Stimulated activated CD4-positive, alpha-beta T cell treated with anti-CD3 and anti-CD28 coated beads, Interleukin-2, amount 100 ng/mL, for 48 hours (primary cell): ENCODE results near the gene TRIO.

Source experiments
- DNase-seq, 2 donors: peaks; one replicate each; pipeline ENCODE4 v3.0.0-alpha.2; 2020

The TRIO gene

DNA sequence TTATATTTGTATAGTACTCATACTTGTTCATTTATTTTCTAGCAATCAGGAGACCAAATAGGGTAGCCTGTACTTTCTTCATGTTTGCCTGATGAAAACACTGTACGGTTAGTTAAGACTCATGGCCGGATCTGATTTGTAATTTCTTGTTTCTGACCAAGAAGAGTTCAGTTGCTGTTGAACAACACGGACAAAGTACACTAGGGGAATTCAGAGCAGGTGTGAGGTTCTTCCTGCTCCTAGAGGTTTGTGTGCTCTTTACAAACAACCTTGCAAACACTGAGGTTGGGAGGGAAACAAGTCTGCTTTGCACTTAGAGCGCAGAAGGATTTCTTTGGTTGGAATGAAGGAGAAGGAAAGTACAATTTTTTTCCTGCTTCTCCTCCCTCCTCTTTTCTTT, 69.7 kb downstream of the TRIO start:
- no peak for DNase-seq

GRCh38 chr5:14213253-14213652, 70.1 kb downstream of the TRIO start:
- DNase-seq: no peak

- DNase-seq: no peak
These were observed 70.9 kb downstream of the TRIO start for GRCh38 chr5:14213813-14214585.

DNA sequence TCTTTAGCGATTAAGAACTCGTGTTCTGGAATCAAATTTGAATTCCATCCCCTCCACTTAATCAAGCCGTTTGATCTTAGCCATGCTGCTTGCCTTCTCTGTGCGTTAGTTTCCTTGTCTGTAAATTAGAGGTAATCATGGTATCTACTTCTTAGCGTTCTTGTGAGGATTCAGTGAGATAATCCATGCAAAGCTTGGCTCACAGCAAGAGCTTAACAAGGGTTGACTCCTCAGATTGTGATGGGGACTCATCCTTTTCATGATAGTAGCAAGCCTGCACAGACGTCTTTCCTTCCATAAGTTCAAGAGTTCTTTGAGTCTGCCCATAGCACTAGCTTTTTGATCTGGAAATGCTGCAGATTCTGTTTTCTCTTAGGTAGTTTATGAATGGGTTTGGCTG, 72.8 kb downstream of the TRIO start:
- no peak for DNase-seq

DNA sequence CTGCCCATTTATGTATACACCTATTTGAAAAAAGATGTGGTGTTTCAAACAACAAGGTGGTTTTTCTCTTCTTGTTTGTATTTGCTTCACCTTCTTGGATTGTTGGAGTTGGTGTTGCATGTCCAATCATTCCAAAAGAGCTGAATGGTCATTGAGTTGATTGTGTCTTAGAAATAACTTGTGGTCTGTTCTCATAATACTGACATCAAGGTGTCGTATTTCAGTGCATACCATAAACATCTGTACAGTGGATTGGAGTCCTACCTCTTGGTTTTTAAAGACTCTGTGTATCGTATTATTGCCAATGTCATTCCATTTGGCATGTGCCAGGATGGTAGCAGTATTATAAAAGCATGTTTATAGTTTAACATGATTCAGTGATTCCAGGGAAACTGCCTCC, 73.2 kb downstream of the TRIO start:
- DNase-seq: no peak

- DNase-seq: no peak
These were observed 73.8 kb downstream of the TRIO start for GRCh38 chr5:14216902-14217301.

DNA sequence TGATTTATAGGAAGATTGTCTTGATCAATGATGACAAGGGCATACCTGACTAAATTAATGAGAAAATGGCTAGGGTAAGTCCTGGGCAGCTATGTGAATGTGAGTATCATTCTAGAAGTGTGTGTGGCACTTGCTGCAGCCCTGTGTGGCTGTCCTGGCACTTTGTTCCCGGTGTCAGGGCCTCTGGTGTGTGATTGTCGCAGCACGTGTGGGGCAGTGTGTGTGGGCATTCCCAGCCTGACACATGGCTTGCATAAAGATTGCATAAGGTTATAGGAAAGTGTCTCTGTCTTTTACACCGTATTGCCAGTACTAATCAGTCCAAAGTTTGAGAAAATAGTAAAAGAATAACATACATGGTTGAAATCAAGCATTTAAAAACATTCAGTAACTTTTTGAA, 74.4 kb downstream of the TRIO start:
- no peak for DNase-seq

- no peak for DNase-seq
These were observed 74.9 kb downstream of the TRIO start for GRCh38 chr5:14218011-14218410.

DNA sequence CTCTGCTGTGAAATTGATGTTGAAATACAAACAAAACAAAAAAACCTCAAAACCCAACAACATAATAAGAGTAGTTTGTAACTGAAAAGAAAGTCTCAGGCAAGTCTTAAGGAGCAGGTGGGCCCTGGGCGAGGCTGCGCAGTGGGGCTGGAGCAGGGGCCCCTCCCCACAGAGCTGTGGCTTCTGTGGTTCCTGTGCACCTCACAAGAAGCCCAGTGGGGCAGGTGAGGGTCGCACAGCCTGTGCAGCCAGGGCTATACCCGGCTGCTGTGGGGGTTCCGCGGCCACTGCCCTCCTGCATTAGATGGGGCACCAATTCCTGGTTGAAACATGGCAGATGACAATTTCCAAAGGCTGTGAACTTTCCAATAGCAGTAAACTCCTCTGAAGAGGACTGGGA, 75.3 kb downstream of the TRIO start:
- no peak for DNase-seq

- no peak for DNase-seq
These were observed 75.9 kb downstream of the TRIO start for GRCh38 chr5:14218897-14219573.

DNA sequence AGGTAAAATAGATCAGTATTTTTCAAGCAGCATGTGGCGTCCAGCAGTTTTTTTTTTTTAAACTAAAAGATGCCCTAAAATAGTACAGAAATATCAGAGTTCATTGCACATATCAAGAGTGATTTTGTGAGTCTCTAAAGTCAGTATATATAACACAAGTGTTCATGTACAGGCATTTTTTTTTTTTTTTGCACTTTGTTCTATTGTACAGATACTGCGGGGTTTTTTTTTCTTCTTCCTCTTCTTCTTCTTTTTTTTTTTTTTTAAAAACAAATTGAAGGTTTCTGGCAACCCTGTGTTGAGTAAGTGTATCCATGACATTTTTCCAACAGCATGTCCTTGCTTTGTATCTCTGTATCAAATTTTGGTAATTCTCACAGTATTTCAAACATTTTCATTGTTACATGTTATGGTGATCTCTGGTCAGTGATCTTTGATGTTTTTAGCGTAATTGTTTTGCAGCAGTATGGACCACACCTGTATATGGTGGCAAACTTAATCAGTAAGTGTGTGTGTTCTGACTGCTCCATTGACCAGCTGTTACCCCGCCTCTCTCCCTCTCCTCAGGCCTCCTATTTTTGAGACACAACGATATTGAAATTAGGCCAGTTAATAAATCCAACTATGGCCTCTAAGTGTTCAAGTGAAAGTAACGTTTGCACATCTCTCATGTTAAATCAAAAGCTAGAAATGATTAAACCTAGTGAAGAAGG, 76.8 kb downstream of the TRIO start:
- no peak for DNase-seq

DNA sequence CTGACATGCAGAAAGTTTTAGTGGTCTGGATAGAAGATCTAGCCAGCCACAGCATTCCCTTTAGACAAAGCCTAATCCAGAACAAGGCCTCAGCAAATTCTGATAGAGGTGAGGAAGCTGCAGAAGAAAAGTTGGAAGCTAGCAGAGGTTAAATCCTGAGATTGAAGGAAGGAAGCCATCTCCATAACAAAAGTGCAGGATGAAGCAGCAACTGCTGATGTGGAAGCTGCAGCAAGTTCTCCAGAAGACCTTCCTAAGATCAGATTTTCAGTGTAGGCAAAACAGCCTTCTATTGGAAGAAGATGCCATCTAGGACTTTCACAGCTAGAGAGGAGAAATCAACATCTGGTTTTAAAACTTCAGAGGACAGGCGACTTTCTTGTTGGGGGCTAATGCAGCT, 77.5 kb downstream of the TRIO start:
- no peak for DNase-seq

- DNase-seq: no peak
These were observed 78.6 kb downstream of the TRIO start for GRCh38 chr5:14221732-14222131.

GRCh38 chr5:14222206-14222605, 79.1 kb downstream of the TRIO start:
- DNase-seq: no peak

- no peak for DNase-seq
These were observed 80.2 kb downstream of the TRIO start for GRCh38 chr5:14223372-14223771.

GRCh38 chr5:14225173-14225834, 82.2 kb downstream of the TRIO start:
- DNase-seq: no peak

- DNase-seq: no peak
These were observed 83.0 kb downstream of the TRIO start for GRCh38 chr5:14226149-14226548.

- DNase-seq: no peak
These were observed 83.4 kb downstream of the TRIO start for GRCh38 chr5:14226554-14226953.

GRCh38 chr5:14226992-14227391, 83.8 kb downstream of the TRIO start:
- DNase-seq: no peak

DNA sequence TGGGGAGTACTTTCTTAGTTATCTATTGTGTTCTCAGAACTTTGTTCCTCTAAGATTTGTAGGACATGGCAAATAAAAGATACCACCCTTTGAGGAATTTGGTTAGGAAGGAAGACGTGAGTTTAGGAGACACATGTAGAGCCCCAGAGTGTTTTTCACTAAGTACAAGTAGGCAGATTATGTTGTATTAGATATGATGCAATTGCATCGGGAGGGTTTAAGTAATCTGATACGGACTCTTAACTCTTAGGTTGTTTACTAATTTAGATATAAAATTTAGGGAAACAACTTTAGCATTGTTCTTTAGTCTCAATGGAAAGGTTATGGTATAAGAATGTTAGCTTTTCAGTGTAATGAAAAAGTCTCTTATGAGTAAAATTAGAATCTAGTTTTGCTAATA, 84.4 kb downstream of the TRIO start:
- no peak for DNase-seq

- no peak for DNase-seq
These were observed 85.1 kb downstream of the TRIO start for GRCh38 chr5:14228219-14228618.

DNA sequence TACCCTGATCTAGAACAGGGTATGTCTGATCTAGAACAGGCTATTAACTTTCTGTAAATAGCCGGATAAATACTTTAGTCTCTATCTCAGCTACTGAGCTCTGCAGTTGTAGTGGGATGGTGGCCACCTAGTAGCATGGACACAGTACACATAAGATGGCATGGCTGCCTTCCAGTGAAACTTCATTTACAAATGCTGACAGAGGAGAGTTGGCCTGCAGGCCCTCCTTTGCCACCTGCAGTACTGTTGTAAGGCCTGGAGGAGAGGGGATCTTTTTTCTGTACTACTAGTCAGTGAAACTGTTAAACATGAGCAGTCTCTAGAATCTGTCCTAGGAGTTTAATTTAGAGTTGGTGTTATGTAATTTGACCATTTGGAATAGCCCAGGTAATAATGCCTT, 86.0 kb downstream of the TRIO start:
- no peak for DNase-seq

DNA sequence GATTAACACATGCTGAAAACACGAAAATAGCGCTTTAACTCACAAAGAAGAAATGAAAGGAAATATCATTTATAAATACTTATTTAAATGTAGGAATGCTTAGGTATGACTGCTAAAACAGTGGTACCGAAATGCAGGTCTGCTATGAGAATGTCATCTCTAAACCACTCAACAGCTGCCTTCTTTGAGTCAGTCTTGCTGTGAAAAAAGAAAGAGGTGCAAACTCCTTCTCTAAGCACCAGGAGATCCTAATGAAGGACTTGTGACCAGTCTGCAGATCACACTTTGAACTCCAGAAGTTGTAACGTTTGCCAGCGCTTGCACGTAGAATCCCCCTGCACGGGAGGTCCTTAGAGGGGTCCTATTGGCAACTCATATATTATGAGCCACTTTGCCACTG, 86.6 kb downstream of the TRIO start:
- DNase-seq: no peak

- DNase-seq: no peak
These were observed 88.0 kb downstream of the TRIO start for GRCh38 chr5:14231156-14231555.
